ENCODE measurements around the gene PPP1R14C. TPM values are rescaled to one million over a fixed set of nuclear protein-coding genes. Genes with fewer than 3 reads are reported as not detected.

The PPP1R14C gene
- total RNA-seq, 2 experiments from 2014 or later: not detected

DNA sequence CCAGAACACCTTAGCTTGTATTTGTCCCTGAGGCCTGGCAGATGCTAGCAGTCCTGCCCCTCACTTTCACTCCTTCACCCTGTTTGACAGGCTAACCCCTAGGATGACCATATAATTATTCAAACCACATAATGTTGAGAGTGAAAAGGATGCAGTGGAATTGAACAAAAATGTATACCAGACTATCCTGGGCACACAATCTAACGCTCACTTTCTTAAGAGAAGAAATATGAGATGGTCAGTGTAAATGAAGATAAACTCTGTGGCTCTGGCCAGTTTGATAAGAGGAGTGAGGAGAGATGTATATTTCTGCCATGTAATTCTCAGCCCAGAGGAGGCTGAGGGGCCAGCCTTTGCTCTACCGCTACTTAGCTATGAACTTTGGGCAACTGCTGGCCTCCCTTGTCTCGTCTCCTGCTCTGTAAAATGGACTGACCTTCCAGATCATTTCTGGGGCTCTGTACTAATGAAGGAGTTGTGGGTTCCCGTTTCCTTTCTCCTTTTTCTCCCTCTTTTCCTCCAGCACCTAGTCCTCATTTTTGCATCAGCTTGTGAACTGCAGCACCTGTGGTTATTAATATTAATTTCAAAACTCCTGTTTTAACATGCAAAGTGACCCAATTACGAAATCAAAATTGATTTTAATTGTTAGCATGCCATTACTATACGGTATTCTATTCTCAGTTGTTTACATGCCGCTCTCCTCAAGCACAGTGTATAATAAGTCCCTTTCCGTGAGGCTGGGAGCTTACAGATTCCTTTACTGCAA is 133.5 kb downstream of the PPP1R14C start:
- no peak overlapping the region for H3K27ac Mint-ChIP-seq
- no peak for ATAC-seq
- H3K4me3 Mint-ChIP-seq: no peak overlapping the region

DNA sequence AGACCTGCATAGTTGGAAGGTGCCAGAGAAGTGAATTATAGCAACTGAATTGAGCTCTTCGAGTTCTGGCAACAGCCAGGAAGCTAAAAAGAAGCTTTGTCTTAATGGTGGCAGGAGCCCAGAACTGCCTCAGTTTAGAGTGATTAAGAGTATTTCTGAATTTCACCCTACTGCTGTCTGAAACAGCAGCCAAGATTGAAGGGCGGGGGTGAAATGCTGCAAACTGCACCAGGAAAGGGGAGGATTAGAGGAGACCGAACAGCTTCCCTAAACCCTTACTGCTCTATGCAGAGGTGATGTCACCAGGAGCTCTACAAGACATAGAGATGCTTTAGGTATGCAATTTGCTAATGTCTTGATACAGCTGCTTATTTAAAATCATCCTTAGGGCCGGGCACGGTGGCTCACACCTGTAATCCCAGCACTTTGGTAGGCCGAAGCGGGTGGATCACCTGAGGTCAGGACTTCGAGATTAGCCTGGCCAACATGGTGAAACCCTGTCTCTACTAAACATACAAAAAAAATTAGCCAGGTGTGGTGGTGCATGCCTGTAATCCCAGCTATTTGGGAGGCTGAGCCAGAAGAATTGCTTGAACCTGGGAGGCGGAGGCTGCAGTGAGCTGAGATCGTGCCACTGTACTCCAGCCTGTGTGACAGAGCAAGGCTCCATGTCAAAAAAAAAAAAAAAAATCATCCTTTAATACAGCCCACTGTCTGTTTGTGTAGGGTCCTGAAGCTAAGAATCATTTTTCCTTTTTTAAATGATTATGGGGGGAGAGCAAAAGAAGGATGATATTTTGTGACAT is 134.3 kb downstream of the PPP1R14C start:
- H3K36me3 Mint-ChIP-seq (ENCODE audit: low read depth): no peaks in the 10 kb centered on the region
- ATAC-seq: no peak
- no peaks in the 10 kb centered on the region for H3K9me3 Mint-ChIP-seq (ENCODE audit: insufficient read depth)
- ChIA-PET CTCF (no interaction called here), POLR2A (no interaction called here)
- peaks cover 13% of the 10 kb centered on the region for H3K27me3 Mint-ChIP-seq (ENCODE audit: low read depth)
- H3K27ac Mint-ChIP-seq: no peak overlapping the region
- H3K4me3 Mint-ChIP-seq: no peak overlapping the region
- no peaks in the 10 kb centered on the region for H3K4me1 Mint-ChIP-seq (ENCODE audit: low read depth)
- DNase-seq: no peak

More for the DNA sequence above, 133.5 kb downstream of the PPP1R14C start:
- Mint-ChIP-seq H3K27me3 (ENCODE audit: low read depth) (peaks cover 13% of the 10 kb centered on the region), H3K9me3 (ENCODE audit: insufficient read depth) (no peaks in the 10 kb centered on the region), H3K36me3 (ENCODE audit: low read depth) (no peaks in the 10 kb centered on the region), H3K4me1 (ENCODE audit: low read depth) (no peaks in the 10 kb centered on the region)
- no peak for DNase-seq
- ChIA-PET POLR2A (no interaction called here), CTCF (no interaction called here)

DNA sequence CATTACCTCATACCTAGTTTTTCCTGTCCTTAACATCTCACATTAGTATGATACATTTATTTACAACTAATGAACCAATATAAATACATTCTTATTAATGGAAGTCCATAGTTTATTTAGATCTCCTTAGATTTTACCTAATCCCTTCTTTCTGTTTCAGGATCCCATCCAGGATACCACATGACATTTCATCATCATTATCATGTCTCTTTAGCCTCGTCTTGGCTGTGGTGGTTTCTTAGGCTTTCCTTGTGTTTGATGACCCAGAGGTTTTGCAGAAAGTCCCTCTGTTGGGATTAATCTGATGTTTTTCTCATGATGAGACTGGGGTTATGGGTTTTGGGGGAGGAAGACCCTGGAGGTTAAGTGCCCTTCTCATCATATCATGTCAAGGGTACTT is 136.7 kb downstream of the PPP1R14C start:
- DNase-seq: no peak
- Mint-ChIP-seq H3K27ac (no peak overlapping the region), H3K27me3 (ENCODE audit: low read depth) (peaks cover 23% of the 10 kb centered on the region), H3K36me3 (ENCODE audit: low read depth) (no peaks in the 10 kb centered on the region), H3K9me3 (ENCODE audit: insufficient read depth) (no peaks in the 10 kb centered on the region), H3K4me3 (no peak overlapping the region), H3K4me1 (ENCODE audit: low read depth) (no peaks in the 10 kb centered on the region)
- ChIA-PET CTCF (no interaction called here), POLR2A (no interaction called here)
- ATAC-seq: no peak

DNA sequence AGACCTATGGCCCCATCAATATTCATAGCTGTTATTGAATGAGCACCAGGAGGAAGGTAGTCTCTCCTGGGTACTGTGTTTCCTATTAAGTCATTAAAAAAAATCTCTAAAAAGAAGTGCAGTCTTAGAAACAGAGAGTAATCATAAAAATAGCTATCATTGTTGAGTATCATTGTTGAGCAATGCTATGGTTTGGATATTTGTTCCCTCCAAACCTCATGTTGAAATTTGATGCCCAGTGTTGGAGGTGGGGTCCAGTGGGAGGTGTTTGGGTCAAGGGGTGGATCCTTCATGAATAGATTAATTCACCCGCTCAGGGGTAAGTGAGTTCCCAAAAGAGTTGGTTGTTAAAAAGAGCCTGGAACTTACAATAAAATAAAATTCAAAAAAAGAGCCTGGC is 137.9 kb downstream of the PPP1R14C start:
- no peak overlapping the region for H3K4me3 Mint-ChIP-seq
- no peak for DNase-seq
- no peak overlapping the region for H3K27ac Mint-ChIP-seq
- no peak for ATAC-seq
- POLR2A ChIA-PET: no interaction called here
- H3K9me3 Mint-ChIP-seq (ENCODE audit: insufficient read depth): no peaks in the 10 kb centered on the region
- peaks cover 24% of the 10 kb centered on the region for H3K27me3 Mint-ChIP-seq (ENCODE audit: low read depth)
- CTCF ChIA-PET: interaction anchor here (0.9 kb wide), 1 partner anchor 115 kb away, joined by 3 read pairs; no protein-coding TSS in a partner anchor
- no peaks in the 10 kb centered on the region for H3K4me1 Mint-ChIP-seq (ENCODE audit: low read depth)
- H3K36me3 Mint-ChIP-seq (ENCODE audit: low read depth): no peaks in the 10 kb centered on the region

DNA sequence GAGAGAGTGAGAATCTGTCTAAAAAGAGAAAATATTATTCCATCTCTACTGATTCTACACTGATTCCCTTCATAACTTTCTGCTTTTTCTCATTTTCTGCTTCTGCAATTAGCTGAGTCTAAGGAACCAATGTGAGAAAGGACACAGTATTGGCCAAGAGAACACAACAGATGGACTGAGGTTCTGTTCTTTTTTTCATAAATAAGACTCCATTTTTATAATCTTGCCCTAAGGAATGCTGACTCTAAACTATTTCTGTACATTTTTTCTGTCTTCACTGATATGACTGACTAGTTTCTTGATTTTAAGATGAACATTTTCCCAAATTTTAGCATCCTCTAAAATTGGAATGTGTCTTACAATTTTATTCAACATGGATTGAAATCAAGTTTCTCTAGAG is 138.9 kb downstream of the PPP1R14C start:
- no peak for ATAC-seq
- peaks cover 24% of the 10 kb centered on the region for H3K27me3 Mint-ChIP-seq (ENCODE audit: low read depth)

DNA sequence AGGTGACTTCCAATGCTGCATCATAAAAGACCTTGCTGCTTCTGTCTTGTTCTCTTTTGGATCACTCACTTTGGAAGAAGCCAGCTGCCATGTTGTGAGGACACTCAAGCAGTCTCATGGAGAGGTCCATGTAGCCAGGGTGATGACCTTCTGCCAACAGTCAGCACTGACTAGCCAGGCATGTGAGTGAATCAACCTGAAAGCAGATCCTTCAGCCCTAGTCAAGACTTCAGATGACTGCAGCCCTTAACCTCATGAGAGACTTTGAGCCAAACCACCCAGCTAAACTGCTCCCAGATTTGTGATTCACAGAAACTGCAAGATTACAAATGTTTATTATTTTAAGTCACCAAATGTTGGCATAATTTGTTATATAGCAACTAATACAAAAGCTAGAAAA is 140.0 kb downstream of the PPP1R14C start:
- DNase-seq (no peak), ATAC-seq (no peak)
- H3K27me3 Mint-ChIP-seq (ENCODE audit: low read depth): peaks cover 24% of the 10 kb centered on the region
- H3K4me3 Mint-ChIP-seq: no peak overlapping the region
- no peaks in the 10 kb centered on the region for H3K4me1 Mint-ChIP-seq (ENCODE audit: low read depth)
- no peaks in the 10 kb centered on the region for H3K36me3 Mint-ChIP-seq (ENCODE audit: low read depth)
- CTCF ChIA-PET: no interaction called here
- POLR2A ChIA-PET: no interaction called here
- no peak overlapping the region for H3K27ac Mint-ChIP-seq
- no peaks in the 10 kb centered on the region for H3K9me3 Mint-ChIP-seq (ENCODE audit: insufficient read depth)

More for the DNA sequence above, 138.9 kb downstream of the PPP1R14C start:
- Mint-ChIP-seq H3K36me3 (ENCODE audit: low read depth) (no peaks in the 10 kb centered on the region), H3K4me3 (no peak overlapping the region), H3K4me1 (ENCODE audit: low read depth) (no peaks in the 10 kb centered on the region), H3K9me3 (ENCODE audit: insufficient read depth) (no peaks in the 10 kb centered on the region), H3K27ac (no peak overlapping the region)
- CTCF ChIA-PET: no interaction called here
- POLR2A ChIA-PET: no interaction called here
- DNase-seq: no peak

DNA sequence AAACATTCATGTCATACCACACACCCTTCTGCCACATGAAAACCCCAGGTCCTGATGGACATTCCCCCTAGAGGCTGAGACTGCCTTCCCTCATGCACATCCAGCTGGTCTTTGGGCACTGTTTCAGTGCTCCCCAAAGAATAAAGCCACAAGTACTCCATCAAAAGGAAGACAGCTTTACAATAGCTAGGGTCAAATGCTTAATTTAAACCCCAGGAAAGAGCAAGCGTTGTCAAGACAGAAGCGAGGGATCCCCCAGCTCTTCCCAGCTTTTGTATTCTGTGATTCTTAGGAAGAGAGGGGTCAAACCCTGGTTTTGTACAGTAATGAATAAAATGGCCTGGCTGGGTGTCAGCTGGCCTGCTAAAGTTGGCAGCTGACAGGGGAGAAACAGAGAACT is 143.6 kb downstream of the PPP1R14C start:
- Mint-ChIP-seq H3K27ac (no peak overlapping the region), H3K9me3 (ENCODE audit: insufficient read depth) (no peaks in the 10 kb centered on the region), H3K4me3 (no peak overlapping the region), H3K4me1 (ENCODE audit: low read depth) (no peaks in the 10 kb centered on the region), H3K36me3 (ENCODE audit: low read depth) (no peaks in the 10 kb centered on the region), H3K27me3 (ENCODE audit: low read depth) (peaks cover 16% of the 10 kb centered on the region)
- DNase-seq: no peak
- POLR2A ChIA-PET: no interaction called here
- ATAC-seq: no peak
- CTCF ChIA-PET: no interaction called here

DNA sequence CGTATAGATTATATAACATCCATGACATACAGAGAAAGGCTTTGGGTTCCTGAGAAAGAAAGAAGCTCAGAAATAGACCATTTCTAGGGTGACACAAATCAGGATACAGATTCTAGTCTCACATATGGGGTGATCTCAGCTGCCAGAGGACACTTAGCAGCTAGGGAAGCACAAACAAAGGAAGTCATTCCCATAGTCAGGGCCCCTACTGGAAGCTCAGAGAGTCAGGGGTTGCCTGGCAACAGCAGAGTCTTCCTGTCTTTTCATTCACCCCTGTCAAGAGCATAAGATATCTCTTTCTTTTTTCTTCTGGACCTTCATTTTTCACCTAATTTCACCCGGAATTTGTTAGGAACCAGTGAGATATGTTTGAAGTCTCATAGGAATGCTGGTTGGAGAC is 144.1 kb downstream of the PPP1R14C start:
- DNase-seq: no peak
- Mint-ChIP-seq H3K4me1 (ENCODE audit: low read depth) (no peaks in the 10 kb centered on the region), H3K4me3 (no peak overlapping the region), H3K27ac (no peak overlapping the region), H3K27me3 (ENCODE audit: low read depth) (peaks cover 16% of the 10 kb centered on the region), H3K9me3 (ENCODE audit: insufficient read depth) (no peaks in the 10 kb centered on the region), H3K36me3 (ENCODE audit: low read depth) (no peaks in the 10 kb centered on the region)
- CTCF ChIA-PET: no interaction called here
- POLR2A ChIA-PET: no interaction called here
- ATAC-seq: no peak

DNA sequence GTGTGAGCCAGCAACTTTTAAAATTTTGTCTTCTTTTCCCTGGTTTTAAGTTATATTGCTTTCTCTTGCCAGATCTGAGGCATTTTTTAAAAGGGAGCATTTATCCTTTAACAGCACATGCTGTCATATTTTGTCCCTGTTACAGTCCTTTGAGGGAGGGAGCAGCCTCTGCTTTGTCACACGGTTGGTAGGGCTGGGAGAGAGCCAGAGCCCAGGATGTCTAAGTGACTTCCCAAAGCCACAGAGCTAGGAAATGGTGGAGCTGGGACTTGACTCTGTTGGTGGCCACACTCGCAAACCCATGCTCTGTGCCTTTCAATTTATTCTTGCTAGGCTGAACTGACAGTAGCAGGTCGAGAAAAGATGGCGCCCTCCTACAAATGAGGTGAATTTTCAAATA is 145.6 kb downstream of the PPP1R14C start:
- no peak for ATAC-seq
- no peaks in the 10 kb centered on the region for H3K9me3 Mint-ChIP-seq (ENCODE audit: insufficient read depth)
- no peak overlapping the region for H3K27ac Mint-ChIP-seq
- H3K36me3 Mint-ChIP-seq (ENCODE audit: low read depth): no peaks in the 10 kb centered on the region
- no peak for DNase-seq
- CTCF ChIA-PET: interaction anchor here (1.1 kb wide), 1 partner anchor 130 kb away, joined by 3 read pairs; no protein-coding TSS in a partner anchor
- no peak overlapping the region for H3K4me3 Mint-ChIP-seq
- H3K4me1 Mint-ChIP-seq (ENCODE audit: low read depth): no peaks in the 10 kb centered on the region
- POLR2A ChIA-PET: no interaction called here
- peaks cover 8% of the 10 kb centered on the region for H3K27me3 Mint-ChIP-seq (ENCODE audit: low read depth)

DNA sequence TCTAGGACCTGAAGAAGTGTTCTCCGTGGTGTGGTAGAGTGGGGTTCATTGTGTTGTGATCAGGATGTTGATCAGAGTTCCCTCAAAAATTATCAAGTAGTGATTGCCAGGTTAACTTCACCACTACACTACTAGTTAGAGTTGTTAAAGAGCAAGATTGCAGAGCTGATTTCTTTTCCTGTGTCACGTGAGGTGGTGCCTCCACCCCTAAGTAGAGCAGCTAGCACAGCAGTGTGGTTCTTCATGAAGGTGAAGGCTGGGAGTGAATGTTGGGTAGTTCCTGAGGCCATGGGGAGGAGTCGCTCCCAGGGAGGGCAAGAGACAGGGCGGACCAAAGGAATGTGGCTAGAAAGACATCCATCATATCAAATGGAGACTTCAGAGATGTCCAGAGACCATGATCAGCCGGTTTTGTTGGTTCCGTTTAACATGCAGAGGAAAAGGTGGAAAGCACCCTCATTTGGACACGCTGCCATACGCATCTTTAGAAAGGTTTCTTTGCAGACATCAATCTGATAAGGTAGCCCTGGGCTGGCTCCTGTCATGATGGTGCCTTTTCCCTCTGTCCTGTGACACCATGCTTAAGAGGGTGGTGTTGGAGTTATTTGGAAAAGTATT is 146.7 kb downstream of the PPP1R14C start:
- Mint-ChIP-seq H3K36me3 (ENCODE audit: low read depth) (no peaks in the 10 kb centered on the region), H3K4me3 (no peak overlapping the region), H3K27me3 (ENCODE audit: low read depth) (peaks cover 6% of the 10 kb centered on the region), H3K27ac (no peak overlapping the region), H3K9me3 (ENCODE audit: insufficient read depth) (no peaks in the 10 kb centered on the region), H3K4me1 (ENCODE audit: low read depth) (no peaks in the 10 kb centered on the region)
- DNase-seq (no peak), ATAC-seq (no peak)
- CTCF ChIA-PET: no interaction called here
- POLR2A ChIA-PET: no interaction called here

DNA sequence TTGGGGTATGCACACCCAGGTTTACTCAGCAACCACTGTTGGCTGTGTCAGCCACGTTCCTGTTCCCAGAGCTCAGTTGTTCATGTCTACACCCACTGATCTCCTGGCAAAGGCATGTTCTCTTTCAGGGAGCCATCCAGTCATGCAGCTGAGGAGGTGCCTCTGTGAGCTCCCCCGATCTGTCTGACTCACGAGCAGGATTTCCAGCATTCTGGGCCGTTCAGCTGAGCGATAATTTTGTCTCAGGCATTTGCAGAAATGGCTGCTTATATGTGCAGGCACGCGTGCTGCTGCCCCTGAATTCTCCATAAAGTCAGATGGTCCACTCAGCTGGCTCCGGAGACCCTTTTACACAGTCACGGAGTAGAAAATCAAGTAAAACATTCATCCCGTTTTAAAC is 147.6 kb downstream of the PPP1R14C start:
- no peaks in the 10 kb centered on the region for H3K4me1 Mint-ChIP-seq (ENCODE audit: low read depth)
- no peak overlapping the region for H3K4me3 Mint-ChIP-seq
- ATAC-seq: no peak
- H3K27me3 Mint-ChIP-seq (ENCODE audit: low read depth): peaks cover 6% of the 10 kb centered on the region
- H3K36me3 Mint-ChIP-seq (ENCODE audit: low read depth): no peaks in the 10 kb centered on the region
- H3K27ac Mint-ChIP-seq: no peak overlapping the region
- H3K9me3 Mint-ChIP-seq (ENCODE audit: insufficient read depth): no peaks in the 10 kb centered on the region
- no peak for DNase-seq
- CTCF ChIA-PET: no interaction called here
- POLR2A ChIA-PET: no interaction called here

DNA sequence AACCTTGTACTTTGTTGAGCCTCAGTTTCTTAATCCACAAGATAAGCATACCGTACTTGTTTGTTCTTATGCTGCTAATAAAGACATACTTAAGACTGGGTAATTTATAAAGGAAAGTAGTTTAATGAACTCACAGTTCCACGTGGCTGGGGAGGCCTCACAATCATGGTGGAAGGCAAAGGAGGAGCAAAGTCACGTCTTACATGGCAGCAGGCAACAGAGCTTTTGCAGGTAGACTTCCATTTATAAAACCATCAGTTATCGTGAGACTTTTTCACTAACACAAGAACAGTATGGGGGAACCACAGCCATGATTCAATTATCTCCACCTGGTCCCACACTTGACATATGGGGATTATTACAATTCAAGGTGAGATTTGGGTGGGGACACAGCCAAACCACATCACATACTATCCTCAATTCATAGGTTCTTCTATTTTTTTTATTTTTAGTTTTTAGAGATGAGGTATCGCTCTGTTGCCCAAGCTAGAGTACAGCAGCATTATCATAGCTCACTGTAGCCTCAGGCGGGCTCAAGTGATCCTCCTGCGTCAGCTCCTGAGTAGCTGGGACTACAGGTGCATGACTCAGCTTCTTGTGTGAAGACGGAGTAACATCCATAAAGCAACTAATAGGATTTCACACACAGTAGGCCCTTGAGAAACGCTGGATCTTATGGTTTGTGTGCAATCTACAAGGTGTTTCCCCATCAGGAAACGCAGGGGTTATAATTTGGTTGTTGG is 149.3 kb downstream of the PPP1R14C start:
- no peak for ATAC-seq
- Mint-ChIP-seq H3K4me3 (no peak overlapping the region), H3K36me3 (ENCODE audit: low read depth) (no peaks in the 10 kb centered on the region), H3K27ac (no peak overlapping the region), H3K9me3 (ENCODE audit: insufficient read depth) (peaks cover 8% of the 10 kb centered on the region), H3K4me1 (ENCODE audit: low read depth) (no peaks in the 10 kb centered on the region), H3K27me3 (ENCODE audit: low read depth) (peaks cover 6% of the 10 kb centered on the region)
- ChIA-PET POLR2A (no interaction called here), CTCF (no interaction called here)
- DNase-seq: no peak
